M059J (cell line): ENCODE data around the gene HLA-DRB5. TPM values are rescaled to one million over a fixed set of nuclear protein-coding genes. Genes with fewer than 3 reads are reported as not detected.
"Not testable (repeated sequence)": the region's sequence is repeated elsewhere in the genome, so short reads cannot be mapped to it uniquely, and the experiment has no call there.

ENCODE experiments used
- DNase-seq: peaks from one replicate; pipeline ENCODE4 v3.0.0-alpha.2; 2012; ENCODE audit warnings: low read depth
- total RNA-seq: library from RNA; depleted of rRNA; stranded (reverse); fragments of >200 nt; shearing (Covaris generic); gene quantifications from 2 replicates; pipeline ENCODE4 v1.2.3, GENCODE V29; 2014; rRNA removed

HLA-DRB5 gene
- total RNA-seq, 1 experiment from 2014 or later: not detected

DNA sequence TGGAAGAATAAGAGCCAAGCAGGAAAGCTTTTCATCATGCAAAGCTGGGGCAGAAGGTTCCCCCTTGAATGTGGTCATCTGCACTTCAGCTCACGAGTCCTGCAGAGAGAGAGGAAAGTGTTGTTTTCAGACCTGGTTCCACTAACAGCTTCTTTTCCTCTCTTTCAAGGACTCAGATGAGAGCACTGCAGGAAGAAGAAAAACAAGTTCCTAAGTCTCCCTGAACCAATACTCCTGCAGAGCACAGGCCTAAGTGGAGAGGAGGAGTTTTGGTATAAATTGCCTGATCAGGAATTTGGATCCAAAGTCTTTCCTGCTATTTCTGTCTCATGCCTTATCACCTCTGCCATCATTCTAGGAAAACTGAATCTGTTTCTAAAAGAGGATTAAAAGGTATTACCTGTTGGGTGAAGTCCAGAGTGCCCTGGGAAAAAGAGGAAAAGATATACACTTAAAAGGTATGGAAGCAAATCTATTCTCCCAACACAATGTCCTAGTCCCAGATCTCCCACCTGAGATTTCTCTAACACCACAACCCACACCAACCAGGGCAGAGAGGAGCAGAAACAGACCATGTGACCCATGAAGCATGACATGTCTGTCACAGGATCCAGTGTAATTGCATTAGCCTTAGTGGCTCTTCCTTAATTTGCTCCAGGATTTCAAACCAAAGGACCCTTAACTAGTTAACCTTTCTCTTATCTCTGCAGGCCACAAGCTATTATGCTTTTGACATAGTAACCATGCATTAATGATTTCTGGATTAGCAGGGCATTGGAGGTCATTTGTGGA lies 12.2 kb downstream of the HLA-DRB5 start:
- DNase-seq: no peak

DNA sequence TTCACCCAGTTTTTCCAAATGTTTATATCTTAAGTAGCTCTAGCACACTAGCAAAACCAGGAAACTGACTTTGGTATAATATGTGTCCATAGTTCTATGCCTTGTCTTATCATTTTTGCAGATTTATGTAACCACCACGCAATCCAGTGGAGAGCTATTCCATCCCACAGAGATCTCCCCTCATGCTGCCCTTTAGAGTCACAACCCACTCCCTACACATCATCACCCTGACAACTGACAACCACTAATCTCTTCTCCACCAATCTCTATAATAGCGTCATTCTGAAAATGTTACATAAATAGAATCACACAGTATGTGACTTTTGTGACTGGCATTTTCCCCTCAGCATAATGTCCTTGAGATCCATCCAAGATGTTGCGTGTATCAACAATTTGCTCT lies 29.1 kb downstream of the HLA-DRB5 start:
- no peak for DNase-seq

DNA sequence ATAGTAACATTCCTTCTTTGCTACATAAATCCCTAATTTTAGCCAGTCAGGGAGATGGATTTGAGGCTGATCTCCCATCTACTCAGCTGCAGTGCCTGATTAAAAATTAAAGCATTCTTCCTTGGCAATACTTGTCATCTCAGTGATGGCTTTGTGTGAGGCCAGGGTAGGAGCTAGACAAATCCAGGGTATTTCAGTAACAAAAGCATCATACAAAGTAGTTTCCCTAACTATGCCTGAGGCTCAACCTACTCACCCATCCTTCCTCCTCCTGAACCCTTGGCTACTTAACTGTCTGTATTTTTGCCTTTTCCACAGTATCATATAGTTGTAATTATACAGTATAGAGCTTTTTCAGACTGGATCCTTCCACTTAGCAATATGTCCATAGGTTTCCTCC lies 37.7 kb downstream of the HLA-DRB5 start:
- no peak for DNase-seq

DNA sequence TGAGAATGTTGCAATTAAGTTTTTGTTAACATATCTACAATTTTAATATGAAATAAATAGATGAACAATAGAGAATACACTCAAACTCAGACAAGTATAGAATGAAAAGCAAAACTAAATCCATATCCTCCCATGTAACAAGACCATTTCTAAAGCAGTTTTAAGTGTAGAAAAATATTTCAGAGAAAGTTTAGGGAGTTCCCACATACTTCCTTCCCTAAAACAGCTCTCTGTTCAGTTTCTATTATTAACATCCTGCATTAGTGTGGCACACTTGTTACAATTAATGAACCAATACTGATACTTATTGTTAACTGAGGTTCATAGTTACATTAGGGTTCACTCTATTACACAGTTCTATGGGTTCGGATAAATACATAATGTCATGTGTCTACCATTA lies 38.4 kb downstream of the HLA-DRB5 start:
- no peak for DNase-seq

DNA sequence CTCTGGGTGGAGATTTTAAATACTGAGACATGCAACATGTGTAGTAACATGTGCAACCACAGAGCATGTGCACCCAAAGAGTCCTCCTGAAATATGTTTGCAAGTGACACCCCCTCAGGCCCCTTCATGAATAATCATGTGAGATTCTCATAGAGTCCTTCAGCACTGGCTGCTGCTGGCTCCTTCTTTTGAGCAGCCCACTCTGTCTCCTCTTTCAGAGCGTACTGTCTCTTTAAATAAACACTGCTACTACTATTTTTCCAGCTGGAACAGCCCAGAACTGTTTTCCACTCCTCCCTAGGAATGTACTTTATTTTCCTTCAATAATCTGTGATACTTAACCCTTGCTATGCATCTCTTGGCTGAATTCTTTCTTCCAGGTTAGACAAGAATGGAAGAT lies 42.0 kb downstream of the HLA-DRB5 start:
- no peak for DNase-seq

DNA sequence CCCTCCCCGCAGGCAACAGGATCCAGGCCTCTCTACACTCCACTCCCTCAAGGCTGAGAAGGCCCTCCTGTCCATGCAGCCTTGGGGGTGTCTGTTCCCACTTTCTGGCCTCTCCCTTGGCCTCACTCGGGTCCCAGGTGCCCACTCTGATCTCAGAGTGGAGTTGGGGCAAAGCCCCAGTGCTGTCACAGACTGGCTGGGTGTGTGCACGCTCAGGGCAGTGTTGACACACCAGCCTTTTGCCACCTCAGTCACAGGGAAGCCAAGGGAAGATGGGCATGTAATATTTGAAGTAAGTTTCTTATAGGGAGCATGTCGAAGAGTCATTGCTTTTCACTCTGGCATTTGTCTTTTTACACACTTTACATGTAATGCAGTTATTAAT lies 45.5 kb downstream of the HLA-DRB5 start:
- no peak for DNase-seq

DNA sequence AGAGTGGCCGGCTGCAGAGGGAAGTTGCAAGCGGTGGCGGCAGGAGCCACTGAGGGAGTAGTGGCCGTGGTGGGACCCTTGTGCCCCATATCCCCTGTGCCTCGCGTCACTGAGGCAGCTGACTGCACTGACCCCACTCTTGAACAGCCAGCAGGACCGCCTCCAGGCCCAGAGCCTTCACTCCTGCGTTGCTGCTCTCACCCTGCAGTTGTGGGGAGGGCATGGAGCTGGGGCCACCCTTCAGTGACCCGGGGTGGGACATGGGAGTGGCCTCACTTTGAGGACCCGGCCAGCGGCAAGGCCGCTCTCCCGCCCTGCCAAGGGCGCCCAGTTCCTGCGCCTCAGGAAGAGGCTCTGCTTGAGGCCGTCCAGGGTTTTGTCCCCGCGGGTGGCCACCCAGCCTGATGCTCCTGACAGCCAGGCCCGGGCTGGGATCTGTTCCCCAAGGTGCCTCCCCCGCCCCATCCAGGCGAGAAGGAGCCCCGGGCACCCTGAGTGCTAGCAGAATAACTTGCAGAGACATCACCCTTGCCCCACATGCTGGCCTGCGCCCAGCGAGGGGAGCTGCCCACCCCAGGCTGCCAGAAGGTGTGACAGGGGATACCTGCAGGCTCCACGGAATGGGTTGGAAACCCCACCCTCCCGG lies 46.0 kb downstream of the HLA-DRB5 start:
- DNase-seq: no peak

DNA sequence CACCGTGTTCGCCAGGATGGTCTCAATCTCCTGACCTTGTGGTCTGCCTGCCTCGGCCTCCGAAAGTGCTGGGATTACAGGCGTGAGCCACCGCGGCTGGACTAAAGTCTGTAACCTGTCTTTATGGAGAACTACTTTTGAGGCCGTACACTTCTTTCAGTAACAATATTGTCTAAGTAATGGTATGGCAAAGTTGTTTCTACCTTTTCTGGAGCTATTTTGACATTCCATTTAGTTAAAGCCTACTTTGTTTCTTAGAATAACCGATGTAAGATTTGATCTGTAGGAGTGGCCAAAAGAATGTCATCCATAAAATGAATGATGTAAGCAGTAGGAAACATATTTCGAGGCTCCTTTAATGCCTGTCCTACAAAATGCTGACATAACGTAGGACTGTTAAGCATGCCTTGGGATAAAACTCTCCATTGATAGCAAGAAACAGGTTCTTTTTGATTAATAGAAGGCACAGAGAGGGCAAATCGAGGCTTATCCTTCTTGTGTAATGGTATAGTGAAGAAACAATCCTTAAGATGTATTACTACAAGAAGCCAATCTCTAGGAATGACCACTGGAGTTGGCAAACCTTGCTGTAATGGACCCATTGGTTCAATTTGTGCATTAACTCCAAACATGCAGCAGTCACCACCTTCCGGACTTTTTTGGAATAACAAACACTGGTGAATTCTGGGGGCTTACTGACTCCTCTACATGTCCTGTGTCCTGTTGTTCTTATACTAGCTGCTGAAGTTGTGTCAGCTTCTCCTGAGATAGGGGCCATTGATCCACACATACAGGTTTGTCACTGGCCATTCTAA lies 54.5 kb downstream of the HLA-DRB5 start:
- no peak for DNase-seq

DNA sequence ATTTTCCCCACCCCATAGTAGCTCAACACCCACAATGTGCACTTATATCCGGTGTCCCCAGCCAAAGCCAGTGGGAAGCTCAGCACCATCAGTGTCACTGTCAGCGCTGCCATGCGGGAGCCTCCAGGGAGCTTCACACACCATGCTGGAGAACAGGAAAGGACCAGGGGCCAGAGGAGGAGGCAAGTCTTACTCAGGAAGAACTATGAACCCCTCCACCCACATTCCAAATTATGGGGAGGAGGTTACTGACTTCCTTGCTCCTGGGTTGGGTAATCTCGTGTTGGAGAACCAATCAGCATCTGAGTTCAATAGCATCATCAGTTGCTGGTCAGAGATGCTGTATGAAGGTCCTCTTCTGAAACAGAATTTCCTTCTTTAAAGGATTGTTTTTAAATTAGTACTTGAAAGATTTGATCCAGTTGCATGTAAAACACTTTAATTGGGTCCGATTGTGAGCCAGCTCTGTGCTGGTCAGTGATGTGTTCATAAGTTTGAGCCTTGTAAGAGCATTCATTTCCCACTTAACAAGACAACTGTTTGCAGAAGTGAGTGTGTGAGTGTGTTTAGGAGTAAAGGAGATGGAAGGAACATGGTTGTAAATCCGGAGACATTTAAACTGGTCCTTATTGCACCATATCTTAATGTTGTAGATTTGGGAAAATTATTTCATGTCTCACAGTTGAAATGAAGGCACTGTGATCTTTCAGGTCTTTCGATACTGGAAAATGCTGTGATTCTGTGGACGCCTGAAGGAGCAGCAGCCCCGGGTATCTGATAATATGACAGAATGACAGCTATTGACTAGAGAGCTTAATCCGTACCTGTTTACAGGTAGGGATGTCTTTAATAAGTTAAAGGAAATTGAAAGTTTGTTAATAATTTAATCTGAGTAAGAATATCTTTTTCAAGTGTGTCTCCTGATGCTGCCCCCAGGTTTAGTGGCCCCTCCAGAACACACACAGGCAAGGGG lies 56.4 kb downstream of the HLA-DRB5 start:
- not testable (repeated sequence) for DNase-seq

DNA sequence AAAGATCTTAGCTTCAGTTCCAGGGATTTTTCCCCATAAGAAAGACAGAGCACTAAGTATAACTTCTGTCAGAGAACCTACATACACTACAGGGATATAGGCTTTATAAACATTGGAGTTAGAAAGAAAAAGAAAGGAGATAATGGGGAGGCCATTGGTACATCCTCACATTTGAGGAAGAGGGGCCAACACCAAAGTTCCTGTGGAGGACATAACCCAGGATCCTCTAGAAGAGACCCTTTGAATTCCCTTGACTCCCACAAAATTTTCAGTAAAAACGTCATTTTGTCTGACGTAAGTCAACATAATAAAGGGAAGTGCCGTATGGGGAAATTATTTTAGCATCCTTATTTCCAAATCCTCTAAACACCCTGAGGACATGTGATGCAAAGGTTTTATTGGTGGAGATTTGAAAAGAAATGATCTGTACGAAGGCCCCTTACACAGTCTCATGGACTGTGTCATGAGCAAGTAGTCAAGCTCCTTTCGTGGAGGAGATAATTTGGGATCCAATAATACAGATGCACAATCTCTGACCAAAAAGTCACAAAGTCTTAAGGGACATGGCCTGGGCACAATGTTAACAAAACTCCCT lies 57.2 kb downstream of the HLA-DRB5 start:
- DNase-seq: no peak

DNA sequence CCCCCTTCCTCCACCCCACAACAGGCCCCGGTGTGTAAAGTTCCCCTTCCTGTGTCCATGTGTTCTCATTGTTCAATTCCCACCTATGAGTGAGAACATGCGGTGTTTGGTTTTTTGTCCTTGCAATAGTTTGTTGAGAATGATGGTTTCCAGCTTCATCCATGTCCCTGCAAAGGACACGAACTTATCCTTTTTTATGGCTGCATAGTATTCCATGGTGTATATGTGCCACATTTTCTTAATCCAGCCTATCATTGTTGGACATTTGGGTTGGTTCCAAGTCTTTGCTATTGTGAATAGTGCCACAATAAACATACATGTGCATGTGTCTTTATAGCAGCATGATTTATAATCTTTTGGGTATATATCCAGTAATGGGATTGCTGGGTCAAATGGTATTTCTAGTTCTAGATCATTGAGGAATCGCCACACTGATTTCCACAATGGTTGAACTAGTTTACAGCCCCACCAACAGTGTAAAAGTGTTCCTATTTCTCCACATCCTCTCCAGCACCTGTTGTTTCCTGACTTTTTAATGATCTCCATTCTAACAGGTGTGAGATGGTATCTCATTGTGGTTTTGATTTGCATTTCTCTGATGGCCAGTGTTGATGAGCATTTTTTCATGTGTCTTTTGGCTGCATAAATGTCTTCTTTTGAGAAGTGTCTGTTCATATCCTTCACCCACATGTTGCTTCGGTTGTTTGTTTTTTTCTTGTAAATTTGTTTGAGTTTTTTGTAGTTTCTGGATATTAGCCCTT lies 62.2 kb downstream of the HLA-DRB5 start:
- DNase-seq: not testable (repeated sequence)

Other genes with a start within 250 kb of the HLA-DRB5 start
- gene TSBP1, start 158.4 kb downstream of the HLA-DRB5 start, total RNA-seq: not detected in 2 replicates
- gene BTNL2, start 123.1 kb downstream of the HLA-DRB5 start, total RNA-seq: not detected in 2 replicates
- 1.2 and 2.0 TPM in 2 replicates for gene HLA-DRA, start 90.4 kb downstream of the HLA-DRB5 start, total RNA-seq
- 0.17 TPM in 1 of 2 replicates, not detected in the other for gene HLA-DRB1, start 59.6 kb upstream of the HLA-DRB5 start, total RNA-seq
- not detected in 2 replicates for gene HLA-DQA1, start 107.1 kb upstream of the HLA-DRB5 start, total RNA-seq
- not detected in 2 replicates for gene HLA-DQB1, start 136.4 kb upstream of the HLA-DRB5 start, total RNA-seq
- gene HLA-DQA2, start 211.1 kb upstream of the HLA-DRB5 start, total RNA-seq: not detected in 2 replicates
- not detected in 2 replicates for gene HLA-DQB2, start 233.2 kb upstream of the HLA-DRB5 start, total RNA-seq